ENCODE measurements around the gene IRAK2. TPM values are rescaled to one million over a fixed set of nuclear protein-coding genes. Genes with fewer than 3 reads are reported as not detected.

The IRAK2 gene
- total and polyA plus RNA-seq, 2 of the 8 experiments (the other 6 are each of a cell fraction or from before 2014, with no cell fraction given) = 1.5 TPM

DNA sequence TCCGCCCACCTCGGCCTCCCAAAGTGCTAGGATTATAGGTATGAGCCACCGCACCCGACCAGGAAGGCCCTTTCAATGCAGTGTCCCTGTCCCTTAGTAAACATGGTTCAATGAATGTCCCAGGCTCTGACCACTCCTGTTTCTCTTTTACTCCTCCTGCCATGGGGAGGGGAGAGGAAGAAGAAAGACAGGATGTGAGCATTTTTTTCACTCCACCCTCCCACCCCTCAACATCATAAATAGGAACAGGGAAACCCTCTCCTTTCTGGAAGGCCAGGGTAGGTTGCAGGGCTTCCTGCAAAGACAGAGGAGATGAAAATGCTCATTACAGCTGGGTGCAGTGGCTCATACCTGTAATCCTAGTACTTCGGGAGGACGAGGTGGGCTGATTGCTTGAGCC, 76.1 kb downstream of the IRAK2 start:
- no peaks in the 10 kb centered on the region for H3K27me3 ChIP-seq (replicated peaks in 1 of 4; ENCODE audit: control insufficient read depth in 3 of 4, extremely low read depth in 1 of 4, insufficient read depth in 3 of 4, low read length in 3 of 4)
- no peak overlapping the region for H2BK5ac ChIP-seq (ENCODE audit: low read depth, low read length)
- no peaks in the 10 kb centered on the region for H4K20me1 ChIP-seq (replicated peaks in 1 of 2; ENCODE audit: control insufficient read depth in 1 of 2, insufficient read depth in 2 of 2, low read length in 2 of 2)
- DNase-seq (ENCODE audit: low read depth in 1 of 2, low spot score in 2 of 2) = no peak
- TF ChIP-seq YY1 (IDR thresholded peaks at IDR 0.05; ENCODE audit: low read depth, low read length) (no peak), SP4 (IDR thresholded peaks at IDR 0.05; ENCODE audit: low read length) (no peak), KDM4A (IDR thresholded peaks at IDR 0.05; ENCODE audit: low read depth, low read length, severe bottlenecking) (no peak)
- no peak overlapping the region for H2BK15ac ChIP-seq (ENCODE audit: low read length)
- 0 out of 7 replicates have a peak, but pooled peaks cover 0 to 2% (median 1%) of the 10 kb centered on the region in 4 experiments for H3K4me1 ChIP-seq (replicated peaks in 1 of 4; ENCODE audit: control insufficient read depth in 3 of 4, insufficient read depth in 4 of 4, low read length in 3 of 4)
- H2AK5ac ChIP-seq (ENCODE audit: low read depth, low read length) = no peak overlapping the region
- no peak for FAIRE-seq
- H4K91ac ChIP-seq (replicated peaks; ENCODE audit: insufficient read length, low read length) = no peak overlapping the region
- H3K4me2 ChIP-seq (ENCODE audit: insufficient read depth in 1 of 2, low read depth in 2 of 2, low read length in 2 of 2) = no peak overlapping the region
- no peak overlapping the region for H4K8ac ChIP-seq (ENCODE audit: extremely low read depth, insufficient read depth, low read length)
- 0 out of 2 replicates have a peak overlapping the region, but pooled peaks have one; percentile 17 for H2BK12ac ChIP-seq (ENCODE audit: low read depth, low read length)
- WGBS, 2 experiments (ENCODE audit: extremely low coverage in 1 of 2, insufficient coverage in 1 of 2, insufficient read length in 1 of 2, insufficient replicate concordance in 2 of 2, low coverage in 1 of 2, low lambda C conversion rate in 2 of 2, missing lambda C conversion rate in 1 of 2) = 92% methylated on average over 5 of the region's 6 CpGs; no CpG with 5 or more reads in 1 of the 2 experiments
- H3K36me3 ChIP-seq (ENCODE audit: control insufficient read depth in 2 of 4, insufficient read depth in 4 of 4, low read length in 3 of 4) = peaks cover 0 to 2% (median 0%) of the 10 kb centered on the region in 4 experiments; a peak in 1 of 8 replicates
- H3K79me1 ChIP-seq (ENCODE audit: low read depth, low read length) = no peaks in the 10 kb centered on the region
- no peak overlapping the region for H3K23ac ChIP-seq (ENCODE audit: insufficient read length)
- no peak overlapping the region for H4K5ac ChIP-seq (ENCODE audit: insufficient read length, low read depth, low read length)
- no peak overlapping the region for H2AFZ ChIP-seq (ENCODE audit: low read length)
- no peak overlapping the region for H3K56ac ChIP-seq (replicated peaks; ENCODE audit: insufficient read length, low read depth, low read length)
- H2BK20ac ChIP-seq (ENCODE audit: low read length) = no peak overlapping the region
- H3K79me2 ChIP-seq (ENCODE audit: control insufficient read depth in 1 of 2, insufficient read depth in 2 of 2, low read length in 2 of 2) = no peaks in the 10 kb centered on the region
- no peak overlapping the region for H2BK120ac ChIP-seq (replicated peaks; ENCODE audit: low read depth, low read length)
- H3K4me3 ChIP-seq (ENCODE audit: extremely low read depth in 1 of 4, insufficient read depth in 2 of 4, low read depth in 3 of 4, low read length in 4 of 4) = no peak overlapping the region
- H3K4ac ChIP-seq (replicated peaks; ENCODE audit: insufficient read length, low read depth, low read length) = no peak overlapping the region
- ChIA-PET POLR2A (ENCODE audit: partially characterized antibody) (no interaction called here), CTCF (ENCODE audit: partially characterized antibody) (interaction anchor here (0.7 to 1.6 kb wide), 2 partner anchors 23 to 76 kb away, joined by 3 read pairs; no protein-coding TSS in a partner anchor)
- no peak overlapping the region for H3K14ac ChIP-seq (ENCODE audit: insufficient read length)
- no peak overlapping the region for H3K27ac ChIP-seq (ENCODE audit: low read depth, low read length)
- no peak overlapping the region for H3K9ac ChIP-seq (replicated peaks in 1 of 4; ENCODE audit: extremely low read depth in 1 of 4, low read depth in 3 of 4, low read length in 3 of 4)
- no peak overlapping the region for H3K18ac ChIP-seq (ENCODE audit: extremely low read depth, low read length)
- H3K9me3 ChIP-seq (ENCODE audit: insufficient read depth in 2 of 2, low read depth in 1 of 2, low read length in 1 of 2) = no peaks in the 10 kb centered on the region
- no peaks in the 10 kb centered on the region; the same call in 1 of the 2 replicates for H3K23me2 ChIP-seq (ENCODE audit: low read depth, low read length)

All from H1 (cell line).